GM12892 (cell line): Measurements from ENCODE around the gene GDA.

Source experiments
- POLR2A ChIP-seq: IDR thresholded peaks from 2 replicates; pipeline ENCODE4 v1.6.1; 2011; ENCODE audit warnings: low read depth, low read length, control low read depth
- POLR2AphosphoS5 ChIP-seq: IDR thresholded peaks from 2 replicates; pipeline ENCODE4 v1.6.1; 2011; ENCODE audit warnings: low read depth, low read length, control low read depth
- TAF1 ChIP-seq: IDR thresholded peaks from 2 replicates; pipeline ENCODE4 v1.6.1; 2011; ENCODE audit warnings: low read depth, mild to moderate bottlenecking, control low read depth, low read length, borderline replicate concordance

DNA sequence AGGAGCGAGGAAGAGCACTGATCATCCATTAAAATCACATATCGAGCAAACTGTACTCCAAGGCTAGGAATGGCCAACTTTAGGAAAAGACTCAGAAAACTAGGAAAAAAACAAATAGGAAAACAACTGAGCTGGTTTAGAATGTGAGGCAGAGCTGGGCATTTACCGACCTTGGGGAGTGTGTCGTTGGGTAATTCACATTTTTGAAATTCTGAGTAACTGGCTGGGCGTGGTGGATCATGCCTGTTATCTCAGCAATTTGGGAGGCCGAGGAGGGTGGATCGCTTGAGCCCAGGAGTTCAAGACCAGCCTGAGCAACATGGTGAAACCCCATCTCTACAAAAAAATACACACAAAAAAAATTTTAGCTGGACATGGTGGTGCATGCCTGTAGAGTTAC is 145.7 kb downstream of the GDA start:
- TF ChIP-seq POLR2A (no peak), TAF1 (no peak), POLR2AphosphoS5 (no peak)
